Inflammatory macrophage treated with lipopolysaccharide for 1 hour (primary cell): Measurements from ENCODE around the gene SMIM21.

Source experiments
- DNase-seq, 2 donors: peaks; one replicate each; pipeline ENCODE4 v3.0.0-alpha.2; 2020 to 2022

SMIM21 gene

DNA sequence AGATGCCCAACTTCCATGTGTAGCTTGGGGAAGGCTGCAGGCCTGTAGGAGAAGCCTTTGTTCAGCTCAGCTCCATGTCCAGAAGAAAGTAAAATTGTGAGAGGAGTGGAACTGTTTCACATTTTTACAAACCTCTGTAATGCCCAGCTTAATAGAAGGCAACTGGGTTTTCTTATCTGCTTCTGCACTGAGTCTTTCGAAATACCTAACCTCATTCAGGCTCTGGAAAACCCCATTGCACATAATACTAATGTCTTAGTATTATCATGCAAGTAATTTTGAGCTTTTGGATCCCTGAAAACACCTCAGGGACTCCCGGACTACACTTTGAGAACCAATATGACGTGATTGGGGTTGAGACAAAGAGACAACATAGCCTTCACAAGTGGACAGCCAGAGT is 5.8 kb downstream of the SMIM21 start:
- DNase-seq = no peak

DNA sequence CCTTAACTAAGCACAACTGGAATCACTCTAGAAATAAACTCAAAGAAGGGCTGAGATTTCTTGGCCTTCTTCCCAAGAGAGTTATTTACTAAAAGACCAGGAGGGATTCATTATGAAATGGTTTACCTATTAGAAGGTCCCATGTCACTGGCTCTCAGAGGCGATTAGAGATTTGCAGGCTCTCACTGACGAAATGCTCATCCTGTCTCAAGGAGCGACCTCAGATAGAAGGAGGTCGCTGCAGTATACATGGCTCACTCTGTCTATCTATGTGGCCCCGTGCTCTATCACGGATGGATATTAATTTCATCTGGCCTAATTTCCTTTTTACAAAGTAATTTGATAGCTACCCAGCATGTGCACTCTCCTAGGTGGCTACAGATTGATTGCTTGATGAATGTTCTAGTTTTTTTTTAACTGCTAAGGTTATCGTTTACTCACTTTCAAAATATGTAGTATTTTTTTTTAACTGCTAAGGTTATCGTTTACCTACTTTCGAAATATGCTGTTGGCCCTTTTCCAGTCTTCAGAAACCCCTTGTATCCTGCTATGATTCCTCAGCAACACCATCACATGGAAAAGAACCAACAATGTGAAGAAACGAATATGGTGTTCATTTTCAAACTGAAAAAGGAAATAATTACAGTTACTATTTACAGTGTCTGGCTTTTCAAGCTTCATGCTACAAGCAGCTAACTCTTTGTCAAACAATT is 9.1 kb downstream of the SMIM21 start:
- DNase-seq = no peak

DNA sequence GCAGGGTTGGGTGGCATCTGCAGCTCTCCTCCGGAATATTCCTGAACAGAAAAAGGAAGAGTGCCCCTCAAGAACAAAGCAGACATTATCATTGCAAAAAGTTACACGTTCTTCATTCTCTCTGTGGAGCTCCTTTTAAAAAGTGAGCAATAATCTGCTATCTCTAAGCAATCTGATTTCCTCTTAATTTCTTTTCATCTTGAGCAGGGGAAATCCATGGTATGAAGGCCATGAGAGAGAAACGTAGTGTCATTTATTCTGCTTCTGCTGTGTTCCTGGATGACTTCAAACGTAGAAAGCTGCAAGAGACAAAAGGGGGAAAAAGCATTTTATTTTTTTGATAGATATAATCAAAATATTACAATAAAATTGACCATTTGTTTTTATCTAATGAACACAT is 16.9 kb downstream of the SMIM21 start:
- DNase-seq = no peak

DNA sequence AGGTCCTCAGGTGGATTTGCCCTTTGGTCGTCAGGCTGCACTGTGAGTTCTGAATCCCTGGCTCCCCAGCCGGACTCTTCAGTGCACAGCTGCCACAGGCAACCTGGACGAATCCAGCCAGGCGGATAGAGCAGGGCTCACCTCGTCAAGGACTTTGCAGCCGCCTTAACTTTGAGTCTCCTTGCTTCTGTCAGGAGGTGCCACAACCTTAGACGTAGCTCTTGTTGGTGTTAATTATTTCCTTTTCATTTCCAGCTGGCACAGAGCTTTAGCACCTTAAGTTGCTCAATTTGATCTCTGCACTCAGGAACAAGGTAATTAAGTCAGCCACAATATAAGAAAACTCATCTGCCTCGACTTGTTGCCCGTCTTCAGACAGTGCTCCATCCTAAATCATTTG is 17.7 kb downstream of the SMIM21 start:
- no peak for DNase-seq

DNA sequence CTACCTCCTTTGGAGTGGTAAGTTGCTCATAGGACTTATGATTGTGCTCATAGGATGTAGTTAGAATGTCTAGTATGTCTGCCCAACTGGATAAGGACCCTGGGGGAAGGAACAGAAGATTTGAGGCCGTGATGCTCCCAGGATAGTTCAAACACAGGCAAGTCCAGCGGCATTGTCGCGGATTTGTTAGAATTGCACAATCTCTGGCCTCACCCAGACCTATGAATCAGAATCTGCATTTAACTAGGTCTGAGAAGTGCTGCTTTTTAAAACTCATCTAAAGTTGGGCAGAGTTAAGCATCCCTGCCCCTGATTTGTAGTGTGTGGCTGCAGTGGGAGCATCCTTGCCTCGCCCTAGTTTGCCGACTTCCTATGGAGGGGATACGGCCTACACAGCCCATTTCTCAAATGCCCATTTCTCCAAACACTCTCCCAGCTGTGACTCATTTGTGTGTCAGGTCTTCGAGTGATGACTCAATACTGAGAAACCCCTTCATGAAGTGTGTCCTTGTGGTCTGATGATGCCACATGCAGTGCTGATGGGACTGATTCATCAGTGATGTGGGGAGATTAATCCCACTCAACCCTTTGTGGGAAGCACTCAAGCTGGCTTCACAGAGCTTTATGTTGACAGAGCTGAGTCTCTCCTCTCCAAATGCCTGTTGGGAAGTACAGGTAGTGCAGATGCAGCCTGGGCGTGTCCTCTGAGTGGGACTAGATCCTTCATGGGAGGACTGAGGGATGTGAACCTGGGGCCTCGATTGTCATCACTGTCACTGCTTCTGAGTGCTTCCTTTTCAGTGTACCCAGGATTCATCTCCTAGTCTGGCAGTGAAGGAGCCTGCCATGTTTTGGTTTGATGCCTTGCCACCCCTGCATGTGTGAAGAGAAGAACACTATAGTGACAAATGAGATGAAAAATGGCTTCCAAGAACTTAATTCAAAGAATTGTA is 18.7 kb downstream of the SMIM21 start:
- DNase-seq = peak; percentile 16 to 38

DNA sequence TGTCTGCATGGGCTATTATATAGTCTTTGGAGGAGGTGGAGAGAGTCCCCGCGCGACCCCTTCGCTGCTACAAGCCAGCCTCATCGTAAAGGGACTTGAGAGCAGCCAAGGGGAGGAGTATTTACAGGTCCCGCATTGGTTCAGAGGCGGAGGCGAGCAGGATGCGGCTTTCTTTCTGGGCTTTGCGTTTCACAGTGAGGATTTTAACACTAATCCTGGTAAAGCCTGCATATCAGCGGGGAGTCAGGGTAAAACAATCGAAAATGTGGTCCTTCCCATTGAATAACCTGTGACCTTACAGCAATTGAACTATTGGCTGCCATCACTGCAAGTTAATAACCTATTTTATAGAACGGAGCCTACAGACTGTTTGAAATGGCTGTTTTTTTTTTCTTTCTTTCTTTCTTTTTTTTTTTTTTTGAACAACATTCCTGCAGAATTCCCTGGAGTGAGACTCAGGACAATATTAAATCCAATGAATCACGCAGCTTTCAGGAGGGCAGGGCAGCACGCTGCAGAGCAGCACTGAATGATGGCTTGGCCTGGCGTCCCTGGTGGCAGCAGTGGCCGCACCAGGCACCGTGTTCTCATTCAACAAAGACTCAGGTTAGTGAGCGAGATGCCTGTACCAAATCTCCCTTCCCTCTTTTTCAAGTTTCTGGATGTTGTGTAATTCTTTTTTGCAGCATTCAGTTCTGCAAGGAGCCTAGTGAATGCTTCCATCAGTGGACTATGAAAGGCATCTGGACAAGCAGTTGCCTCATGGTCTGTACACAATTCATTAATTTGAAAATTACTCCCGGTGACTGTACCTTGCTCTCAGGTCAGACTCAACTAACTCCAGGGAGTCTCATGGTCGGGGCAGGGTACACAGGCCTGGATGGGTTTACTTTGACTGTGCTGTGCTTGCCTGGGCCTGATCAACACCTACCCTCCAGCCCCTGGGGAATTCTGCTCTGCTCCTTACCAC is 19.8 kb downstream of the SMIM21 start:
- DNase-seq = no peak

DNA sequence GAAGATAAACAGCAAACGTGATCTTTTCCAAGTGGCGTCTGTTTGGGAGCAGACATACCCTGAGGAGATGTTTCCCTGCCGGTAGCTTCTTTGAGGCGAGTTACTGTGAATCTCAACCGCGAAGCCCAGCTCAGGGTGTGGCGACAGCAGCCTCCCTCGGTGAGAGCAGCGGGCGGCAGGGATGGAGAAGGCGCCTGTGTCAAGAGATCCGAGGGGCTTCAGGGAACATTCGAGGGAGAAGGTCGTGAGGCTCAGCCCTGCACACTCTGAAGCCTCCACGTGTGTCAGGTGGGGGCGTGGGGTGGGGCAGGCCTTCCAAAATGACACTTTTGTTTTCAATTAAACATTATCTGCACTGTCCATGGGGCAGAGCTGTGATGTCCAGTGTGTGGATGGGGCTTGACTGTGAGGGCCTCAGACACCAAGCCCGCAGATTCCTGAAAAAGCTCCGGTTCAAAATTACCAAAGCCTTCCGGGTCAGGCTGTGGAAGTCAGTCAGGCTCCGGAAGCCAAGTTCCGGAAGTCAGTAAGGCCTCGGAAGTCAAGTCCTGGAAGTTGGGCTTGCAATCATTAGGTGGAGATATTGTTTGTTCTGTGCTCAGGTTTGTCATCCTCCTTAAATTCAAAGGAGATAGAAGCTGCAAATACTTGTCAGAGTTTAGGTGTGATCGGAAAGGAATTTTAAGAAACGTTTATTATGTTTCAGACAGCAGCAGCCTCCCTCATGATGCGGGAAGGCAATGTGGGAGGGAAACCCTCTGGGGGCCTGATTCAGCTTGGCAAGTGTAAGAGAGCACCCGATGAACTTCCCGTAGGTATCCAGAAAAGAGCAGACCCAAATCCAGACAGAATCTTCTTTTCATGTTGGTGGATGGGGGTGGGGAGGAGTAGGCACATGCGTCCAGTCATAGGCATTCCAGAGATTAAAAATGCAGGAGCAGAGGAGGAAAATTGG is 20.7 kb downstream of the SMIM21 start:
- no peak for DNase-seq

DNA sequence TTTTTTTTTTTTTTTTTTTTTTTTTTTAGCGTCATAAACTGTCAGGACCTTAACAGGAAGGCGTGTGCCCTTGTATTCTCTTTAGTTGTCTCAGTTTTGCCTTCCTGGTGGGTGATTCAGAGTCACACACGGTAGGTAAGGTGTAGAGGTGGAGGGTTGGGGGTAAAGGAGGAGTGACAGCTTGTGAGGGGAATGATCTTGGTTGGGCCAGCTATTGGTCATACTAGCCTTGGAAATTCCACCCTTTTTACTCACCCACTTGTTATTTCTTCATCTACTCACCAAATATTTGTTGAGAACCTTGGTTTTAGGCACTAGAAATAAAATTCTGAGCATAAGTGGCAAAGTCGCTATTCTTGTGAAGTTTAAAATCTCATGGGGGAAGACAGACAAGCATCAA is 22.2 kb downstream of the SMIM21 start:
- DNase-seq = no peak

DNA sequence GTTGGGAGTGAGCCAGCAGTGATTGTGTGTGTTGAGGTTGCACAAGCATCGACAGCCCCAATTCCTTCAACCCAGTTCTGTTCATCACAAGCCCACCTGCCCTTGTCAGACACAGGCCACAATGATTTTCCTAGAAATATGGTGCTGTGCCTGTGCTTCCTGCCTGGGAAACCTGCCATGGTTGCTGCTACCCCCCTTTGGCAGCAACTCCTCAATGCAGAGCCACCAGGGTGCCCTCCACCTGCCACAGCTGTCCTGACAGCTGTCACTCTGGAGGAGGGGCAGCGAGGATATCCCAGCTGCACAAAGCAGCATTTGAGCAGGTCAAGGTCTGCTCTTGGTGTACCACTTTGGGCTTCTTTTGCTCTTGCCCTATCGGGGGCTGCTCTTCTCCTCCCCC is 27.1 kb downstream of the SMIM21 start:
- no peak for DNase-seq

DNA sequence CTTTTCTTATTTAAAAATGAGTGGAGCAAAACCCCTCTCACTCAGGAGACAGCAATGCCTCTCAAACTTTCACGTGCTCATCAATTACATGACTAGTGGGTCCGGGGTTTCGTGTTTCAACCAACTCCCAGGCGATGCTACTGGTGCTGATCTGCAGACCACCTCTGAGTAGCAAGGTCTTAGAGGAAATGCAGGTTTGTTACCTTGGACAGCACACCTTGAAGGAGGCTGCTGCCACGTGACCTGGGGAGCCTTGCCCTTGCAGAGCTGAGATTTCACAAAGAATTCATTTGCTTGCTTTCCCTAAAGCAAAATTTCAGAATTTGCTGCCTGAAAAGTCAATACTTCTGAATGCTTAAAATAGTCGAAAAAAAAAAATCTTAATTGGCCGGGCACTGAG is 32.4 kb downstream of the SMIM21 start:
- no peak for DNase-seq

DNA sequence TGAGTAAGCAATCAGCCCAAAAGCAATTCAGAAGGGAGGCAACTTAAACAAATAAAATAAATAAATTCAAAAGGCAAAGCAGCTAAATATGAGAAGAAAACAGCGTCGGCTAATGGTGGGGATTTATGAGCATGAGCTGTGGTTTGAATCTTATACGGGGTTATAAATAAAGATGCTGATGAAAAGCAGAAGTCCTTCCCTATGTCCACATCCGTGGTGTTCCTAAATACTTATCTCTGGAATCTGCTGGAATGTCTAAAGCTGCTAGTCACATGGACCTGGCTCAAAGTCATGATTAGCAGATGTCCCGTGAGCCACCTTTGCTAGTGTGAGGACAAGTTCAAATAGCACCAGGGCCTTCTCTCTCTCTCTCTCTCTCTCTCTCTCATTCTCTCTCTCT is 33.8 kb downstream of the SMIM21 start:
- DNase-seq = no peak

DNA sequence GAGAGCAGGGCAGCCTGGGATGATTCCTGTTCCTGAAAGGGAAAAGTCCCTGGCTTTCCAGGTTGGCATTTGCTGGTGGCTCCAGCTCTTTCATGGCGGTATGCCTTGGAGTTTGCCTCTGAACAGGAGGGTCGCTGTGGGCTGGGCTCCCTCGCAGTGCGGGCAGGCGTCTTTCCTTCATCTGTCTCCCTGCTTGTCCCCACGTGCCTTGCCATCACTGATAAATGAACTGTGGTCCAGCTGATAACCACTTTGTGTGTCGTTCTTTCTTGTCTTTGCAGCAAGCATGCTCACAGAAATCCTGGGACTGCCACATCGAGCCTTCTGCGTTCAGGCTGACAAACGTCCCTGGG is 35.3 kb downstream of the SMIM21 start:
- DNase-seq = no peak

DNA sequence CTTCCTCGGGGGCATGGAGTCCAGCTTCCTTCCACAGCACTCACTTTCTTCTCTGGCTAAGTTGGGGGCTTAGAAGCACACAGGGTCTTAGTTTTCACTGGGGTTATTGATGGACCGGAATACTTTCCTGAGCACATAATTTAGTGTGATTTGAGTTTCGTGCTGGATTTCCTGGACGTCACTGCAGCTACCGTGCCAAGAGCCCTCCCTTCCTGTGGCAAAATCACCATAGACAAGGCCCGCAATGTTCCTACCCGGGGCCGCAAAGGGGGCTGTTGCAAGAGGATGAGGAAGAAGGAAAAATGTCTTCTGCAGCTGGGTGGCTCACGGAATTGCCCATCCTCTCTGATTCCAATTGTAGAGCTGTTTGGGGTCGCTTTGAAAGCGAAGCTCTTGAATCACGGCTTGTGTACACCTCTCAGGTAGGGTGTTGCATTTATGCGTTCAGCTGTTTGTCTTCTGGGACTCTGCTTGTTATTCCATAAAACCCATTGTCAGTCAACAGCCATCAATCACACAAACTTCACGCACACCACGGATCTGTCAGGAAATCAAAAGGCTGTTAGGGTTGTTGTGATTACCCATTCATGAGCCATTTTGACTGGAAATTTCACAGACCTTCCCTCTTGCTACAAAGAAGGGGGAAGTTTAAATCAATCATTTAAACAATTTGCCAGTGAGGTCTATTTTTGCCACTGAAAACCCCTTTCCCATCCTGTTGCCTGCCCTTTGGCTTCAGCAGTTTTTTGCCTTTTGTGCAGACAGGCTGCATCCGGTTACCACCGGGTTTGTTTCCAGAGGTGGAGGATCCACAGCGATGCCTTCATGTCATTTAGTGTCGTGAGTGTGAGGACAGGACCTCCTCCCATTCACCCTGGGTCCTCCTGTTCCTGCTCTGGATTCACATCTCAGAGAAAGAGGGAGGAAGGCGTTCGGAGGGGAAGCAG is 36.0 kb downstream of the SMIM21 start:
- no peak for DNase-seq

DNA sequence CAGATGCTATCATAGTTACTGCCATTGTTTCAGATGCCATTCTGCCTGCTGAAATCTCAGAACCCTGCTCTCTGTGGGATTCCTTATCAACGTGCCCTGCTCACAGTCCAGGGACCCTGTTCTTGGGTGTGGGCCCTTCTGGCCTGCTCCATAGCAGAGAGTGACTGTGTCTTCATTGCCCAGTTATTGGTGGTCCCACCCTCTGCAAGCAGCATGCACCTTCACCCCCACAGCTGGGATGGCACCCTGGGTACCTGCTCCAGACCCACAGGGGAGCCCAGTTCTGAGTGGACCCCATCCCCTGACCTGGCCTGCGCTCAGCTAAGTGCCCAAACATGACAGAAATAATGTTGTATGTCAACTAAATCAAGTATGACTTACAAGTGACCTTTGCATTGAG is 36.6 kb downstream of the SMIM21 start:
- no peak for DNase-seq

DNA sequence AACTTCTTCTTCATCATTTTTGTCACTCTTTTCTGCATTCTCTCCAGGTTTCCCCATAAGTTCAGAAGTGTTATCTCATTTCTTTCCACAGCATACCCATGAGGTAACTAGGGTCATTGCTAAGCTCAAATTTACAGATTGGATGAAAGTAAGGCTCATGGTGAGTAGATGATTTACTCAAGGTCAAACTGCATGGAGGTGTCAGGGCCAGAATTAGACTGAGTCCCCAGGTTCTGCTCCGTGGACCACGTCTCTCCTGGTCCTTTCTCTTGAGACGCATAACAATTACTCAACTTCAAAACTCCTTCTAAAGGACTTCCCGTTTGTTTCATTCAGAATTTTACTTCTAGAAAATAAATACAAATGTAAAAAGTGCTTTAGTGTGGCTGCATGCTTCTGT is 43.4 kb downstream of the SMIM21 start:
- no peak for DNase-seq

DNA sequence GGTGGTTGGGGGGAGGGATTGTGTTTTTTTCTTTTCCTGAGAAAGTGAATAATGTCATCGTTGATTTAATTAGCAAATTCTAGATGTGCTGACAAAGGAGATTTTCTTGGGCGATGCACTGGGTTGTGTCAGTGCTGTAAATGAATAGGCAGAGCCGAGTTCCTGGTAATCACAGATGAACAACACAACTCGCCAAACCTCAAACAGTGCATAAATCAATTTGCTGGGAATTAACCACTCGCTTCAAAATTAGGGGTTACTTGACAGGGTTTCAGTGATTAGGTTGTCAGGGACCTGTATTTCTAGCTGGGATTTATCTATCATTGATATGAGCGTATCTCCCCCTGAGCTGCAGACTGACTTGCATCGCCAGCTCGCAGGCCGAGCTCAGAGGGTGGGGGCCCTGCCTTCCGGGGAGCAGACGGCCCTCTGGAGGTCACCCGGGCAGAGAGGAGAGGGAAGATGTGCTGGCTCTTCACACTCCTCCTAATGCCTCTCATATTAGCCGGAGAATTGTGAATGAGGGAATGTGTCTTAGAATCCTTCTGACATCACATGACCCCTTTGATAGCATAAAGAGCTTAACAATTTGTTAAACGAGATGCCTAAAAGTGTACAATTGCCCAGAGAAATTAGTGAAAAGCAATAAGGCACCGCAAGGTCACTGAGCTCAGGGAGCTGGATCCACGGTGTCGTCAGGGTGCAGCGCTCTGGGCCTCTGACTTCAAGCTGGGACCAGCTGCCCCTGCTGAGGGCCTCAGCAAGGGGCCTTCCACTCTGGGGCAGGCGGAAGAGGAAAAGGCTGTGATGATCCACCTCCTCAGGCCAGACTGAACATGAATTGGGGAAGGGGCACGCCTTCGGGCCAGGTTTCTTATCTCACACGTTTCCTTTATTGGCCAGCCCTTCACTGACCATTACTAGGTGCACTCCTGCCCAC is 48.9 kb downstream of the SMIM21 start:
- no peak for DNase-seq

DNA sequence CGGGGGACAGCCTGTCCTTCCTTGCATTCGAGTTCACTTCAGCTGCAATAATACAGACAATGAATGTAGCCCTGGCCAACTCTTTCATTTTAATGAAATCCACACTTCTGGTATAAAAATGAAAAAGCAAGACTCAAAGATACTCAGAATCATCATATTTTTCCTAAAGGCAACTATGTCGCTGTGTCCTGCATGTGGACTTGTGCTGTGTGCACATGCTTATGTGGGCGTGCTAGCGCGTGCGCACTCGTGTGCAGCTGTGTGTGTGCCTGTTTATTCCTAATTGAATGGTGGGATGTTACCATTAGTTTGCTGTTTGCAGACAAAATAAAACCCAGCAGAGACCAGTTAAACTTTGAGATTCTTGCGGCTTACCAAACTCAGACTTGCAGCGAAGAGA is 49.6 kb downstream of the SMIM21 start:
- no peak for DNase-seq

DNA sequence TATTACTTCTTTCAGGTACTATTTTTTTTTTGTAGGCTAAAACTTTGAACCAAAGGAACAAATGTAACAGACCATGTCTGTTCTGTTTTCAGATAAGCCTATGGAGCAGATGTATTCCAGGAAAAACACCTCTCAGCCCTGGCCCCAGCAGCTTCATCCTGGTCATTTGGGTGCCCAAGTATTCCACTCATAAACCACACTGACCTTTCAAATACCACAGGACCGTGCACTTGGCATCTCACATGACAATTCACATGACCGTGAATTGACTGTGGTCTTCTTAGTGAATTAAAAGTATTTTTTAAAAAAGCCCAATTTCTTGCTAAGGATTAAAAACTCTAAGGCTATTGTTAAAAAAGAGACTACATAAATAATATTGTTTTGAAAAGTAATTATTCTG is 50.2 kb downstream of the SMIM21 start:
- DNase-seq = no peak

DNA sequence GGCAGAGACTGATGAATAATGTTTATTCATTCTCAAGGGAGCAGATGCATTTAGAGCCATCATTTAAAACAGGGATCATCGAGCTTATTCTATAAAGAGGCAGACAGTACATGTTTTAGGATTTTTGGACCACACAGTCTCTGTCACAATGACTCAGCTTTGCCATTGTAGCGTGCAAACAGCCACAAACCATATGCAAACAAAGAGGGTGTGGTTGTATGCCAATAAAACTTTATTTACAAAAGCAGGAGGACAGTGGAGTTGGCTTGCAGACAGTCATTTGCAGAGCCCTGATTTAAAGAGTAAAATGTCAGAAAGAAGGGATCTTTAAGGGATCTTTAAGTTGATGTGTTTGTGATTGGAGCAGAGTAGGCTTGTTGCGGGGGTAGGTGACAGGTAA is 51.5 kb downstream of the SMIM21 start:
- no peak for DNase-seq

DNA sequence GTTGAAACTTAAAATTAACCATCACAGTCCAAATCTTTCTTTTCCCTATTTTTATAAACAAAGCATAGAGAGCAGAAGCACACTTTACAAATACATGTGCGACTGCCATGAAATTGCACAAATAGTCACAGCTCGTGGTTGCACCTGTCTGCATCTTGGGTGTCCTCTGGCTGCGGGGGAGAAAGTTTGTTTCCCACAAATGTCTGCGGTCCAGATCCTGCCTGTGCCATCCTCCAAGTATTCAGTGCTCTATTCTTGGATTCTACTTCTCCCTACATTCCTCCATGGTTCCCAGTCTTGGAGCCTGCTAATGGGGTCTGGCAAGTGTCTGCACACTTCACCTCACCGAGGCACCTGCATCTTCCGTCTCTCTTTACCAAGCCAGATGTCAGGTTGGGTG is 52.2 kb downstream of the SMIM21 start:
- DNase-seq = no peak
